Spleen (tissue), 7 donors: ENCODE data around the gene FADS3.

Experiments
- POLR2A ChIP-seq, 3 donors: fragments of 450-650 bp; IDR thresholded peaks; one replicate each; pipeline ENCODE4 v1.5.1; 2017; ENCODE audit warnings: antibody characterized with exemption in 3 of 3, mild to moderate bottlenecking in 1 of 3
- POLR2AphosphoS5 ChIP-seq, 3 donors: sonication (generic); formaldehyde crosslinking; IDR thresholded peaks; one replicate each; pipeline ENCODE4 v1.5.1; 2017; ENCODE audit warnings: antibody characterized with exemption in 3 of 3
- TF ChIP-seq, protein P1 (sequence below), 11 experiments: fragments of 200-600 bp in 7 of 11; fragments of 450-650 bp in 4 of 11; sonication (generic) in 4 of 11; IDR thresholded peaks in 8 of 11; conservative IDR thresholded peaks in 3 of 11; 1 replicate in 7 of 11; 2 replicates in 4 of 11; pipeline versions ENCODE4 v1.4.0 to v1.8.0; 2016 to 2021; ENCODE audit warnings: antibody characterized with exemption in 11 of 11, inconsistent platforms in 4 of 11, mild to moderate bottlenecking in 1 of 11
- donor health status: DM: no; HTN: no; CAD: no; lungs with moderate emphysema.
- donor health status: DM: no; HTN: no; CAD: no.
- donor health status: DM: no; HTN: no; CAD: no.

DNA sequence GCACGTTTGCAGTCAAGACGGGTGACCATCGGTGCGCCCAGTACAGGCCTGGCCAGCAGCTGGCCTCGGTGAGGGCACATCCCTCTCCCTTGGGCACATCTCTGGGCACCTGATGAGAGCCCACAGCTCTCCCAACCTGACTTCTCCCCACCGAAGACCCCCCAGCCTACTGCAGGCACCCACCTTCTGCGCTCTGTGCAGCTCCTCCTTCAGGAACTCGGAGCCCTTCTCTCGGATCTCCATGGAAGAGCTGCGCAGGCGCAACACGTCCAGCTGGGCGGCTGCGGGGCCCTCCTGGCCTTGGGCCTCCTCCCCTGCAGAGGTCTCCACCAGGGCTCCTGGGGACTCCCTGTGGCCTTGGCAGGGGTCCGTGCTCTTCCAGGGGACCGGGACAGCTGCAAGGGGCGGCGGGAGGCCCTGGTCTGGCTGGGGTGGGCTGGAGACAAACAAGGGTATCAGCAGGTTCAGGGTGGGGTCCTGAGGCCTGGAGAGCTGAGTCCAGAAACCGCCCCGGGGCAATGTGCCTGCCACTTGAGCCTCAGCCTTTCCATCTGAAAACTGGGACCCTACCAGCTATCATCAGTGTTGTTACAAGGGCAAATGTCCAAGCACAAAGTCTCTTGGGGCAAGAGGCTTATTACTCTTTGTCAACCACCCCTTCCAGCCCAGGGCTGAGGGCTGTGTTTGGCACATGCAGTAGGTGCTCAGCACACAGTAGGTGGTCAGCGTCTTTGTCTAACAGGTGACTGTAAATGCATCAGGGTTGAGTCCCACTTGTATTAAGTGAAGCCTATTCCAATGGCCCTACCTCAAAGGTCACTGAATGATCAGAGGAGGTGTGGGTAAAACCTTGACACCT lies 16.8 kb upstream of the FADS3 start:
- TF ChIP-seq, protein P1, sequence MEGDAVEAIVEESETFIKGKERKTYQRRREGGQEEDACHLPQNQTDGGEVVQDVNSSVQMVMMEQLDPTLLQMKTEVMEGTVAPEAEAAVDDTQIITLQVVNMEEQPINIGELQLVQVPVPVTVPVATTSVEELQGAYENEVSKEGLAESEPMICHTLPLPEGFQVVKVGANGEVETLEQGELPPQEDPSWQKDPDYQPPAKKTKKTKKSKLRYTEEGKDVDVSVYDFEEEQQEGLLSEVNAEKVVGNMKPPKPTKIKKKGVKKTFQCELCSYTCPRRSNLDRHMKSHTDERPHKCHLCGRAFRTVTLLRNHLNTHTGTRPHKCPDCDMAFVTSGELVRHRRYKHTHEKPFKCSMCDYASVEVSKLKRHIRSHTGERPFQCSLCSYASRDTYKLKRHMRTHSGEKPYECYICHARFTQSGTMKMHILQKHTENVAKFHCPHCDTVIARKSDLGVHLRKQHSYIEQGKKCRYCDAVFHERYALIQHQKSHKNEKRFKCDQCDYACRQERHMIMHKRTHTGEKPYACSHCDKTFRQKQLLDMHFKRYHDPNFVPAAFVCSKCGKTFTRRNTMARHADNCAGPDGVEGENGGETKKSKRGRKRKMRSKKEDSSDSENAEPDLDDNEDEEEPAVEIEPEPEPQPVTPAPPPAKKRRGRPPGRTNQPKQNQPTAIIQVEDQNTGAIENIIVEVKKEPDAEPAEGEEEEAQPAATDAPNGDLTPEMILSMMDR (IDR thresholded peaks at IDR 0.05 in 8 of 11, conservative IDR thresholded peaks at IDR 0.05 in 3 of 11), result no peak
- TF ChIP-seq POLR2AphosphoS5 (IDR thresholded peaks at IDR 0.05) (no peak), POLR2A (IDR thresholded peaks at IDR 0.05) (no peak)
